ENCODE measurements around the gene KDM4D.
"Not testable (repeated sequence)": the region's sequence is repeated elsewhere in the genome, so short reads cannot be mapped to it uniquely, and the experiment has no call there.

Gene KDM4D

DNA sequence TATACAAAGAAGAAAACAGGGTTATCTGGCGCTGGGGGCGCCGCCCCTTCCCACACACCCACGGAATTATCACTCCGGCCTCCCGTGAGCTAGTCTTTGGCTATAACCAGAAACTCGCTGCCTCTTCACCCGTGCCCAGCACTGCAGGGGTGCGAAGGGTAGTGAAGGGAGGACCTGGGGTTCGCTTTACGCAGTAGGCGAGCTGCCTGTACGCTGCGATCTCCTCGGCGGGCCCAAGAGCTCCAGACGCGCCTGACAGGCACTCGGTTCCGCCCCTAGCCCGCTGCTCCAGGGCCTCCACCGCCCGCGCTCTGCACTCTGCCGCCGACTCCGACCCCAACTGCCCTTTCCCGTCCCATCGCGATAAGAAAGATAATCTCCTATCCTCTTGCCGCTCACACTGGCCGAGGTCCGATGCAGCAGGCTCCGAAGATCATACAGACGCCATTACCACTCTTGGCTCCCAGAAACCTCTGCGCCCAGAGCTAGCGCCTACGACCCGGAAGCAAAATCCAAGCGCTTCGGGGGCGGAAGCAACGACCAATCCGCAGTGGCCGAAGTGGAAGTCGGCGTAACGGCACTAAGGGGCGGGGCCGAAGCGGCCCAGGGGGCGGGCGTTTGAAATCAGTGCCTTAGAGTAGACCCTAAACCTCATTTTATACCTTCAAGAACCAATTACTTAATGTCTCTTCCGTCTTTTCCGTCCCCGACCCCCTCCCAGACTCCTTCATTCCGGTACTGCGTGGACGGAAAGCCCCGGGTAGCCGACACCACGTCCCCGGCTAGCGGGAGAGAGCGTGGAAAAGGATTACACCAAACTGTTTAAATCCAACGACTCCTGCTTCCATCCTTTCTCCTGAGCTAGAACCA, at the start of gene KDM4D, which contains the start of gene CWC15:
Gene KDM4D, plus strand, starts transcription at position 611 of the 870 bp plus-strand sequence. CDS start 23,664 bp downstream, outside the sequence.
Gene CWC15, minus strand, starts transcription at position 458 of the 870 bp plus-strand sequence. CDS start 1,371 bp downstream, outside the sequence.
- peak; percentile 85 for DNase-seq

- no peak for DNase-seq
Measured at GRCh38 chr11:94924171-94924572, 49.3 kb upstream of the KDM4D start.

- no peak for DNase-seq
Measured at GRCh38 chr11:94924612-94925011, 48.9 kb upstream of the KDM4D start.

GRCh38 chr11:94925422-94926270, 47.9 kb upstream of the KDM4D start:
- no peak for DNase-seq

DNA sequence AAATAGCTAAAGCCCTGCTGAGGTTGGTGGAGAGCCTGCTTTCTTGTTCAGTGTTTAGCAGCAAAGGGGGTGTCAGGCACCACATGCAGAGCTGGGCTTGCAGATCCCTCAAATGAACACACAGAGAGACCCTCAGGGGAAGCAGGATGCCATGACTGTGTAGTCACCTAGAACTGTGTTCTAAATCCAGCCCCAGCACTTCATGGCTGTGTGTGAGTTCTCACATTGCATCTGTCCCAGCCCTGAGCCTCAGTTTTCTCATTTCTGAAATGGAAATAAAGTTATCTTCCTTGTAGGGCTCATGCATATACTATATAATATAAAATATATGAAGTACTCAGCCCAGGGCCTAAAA, 47.3 kb upstream of the KDM4D start:
- no peak for DNase-seq

DNA sequence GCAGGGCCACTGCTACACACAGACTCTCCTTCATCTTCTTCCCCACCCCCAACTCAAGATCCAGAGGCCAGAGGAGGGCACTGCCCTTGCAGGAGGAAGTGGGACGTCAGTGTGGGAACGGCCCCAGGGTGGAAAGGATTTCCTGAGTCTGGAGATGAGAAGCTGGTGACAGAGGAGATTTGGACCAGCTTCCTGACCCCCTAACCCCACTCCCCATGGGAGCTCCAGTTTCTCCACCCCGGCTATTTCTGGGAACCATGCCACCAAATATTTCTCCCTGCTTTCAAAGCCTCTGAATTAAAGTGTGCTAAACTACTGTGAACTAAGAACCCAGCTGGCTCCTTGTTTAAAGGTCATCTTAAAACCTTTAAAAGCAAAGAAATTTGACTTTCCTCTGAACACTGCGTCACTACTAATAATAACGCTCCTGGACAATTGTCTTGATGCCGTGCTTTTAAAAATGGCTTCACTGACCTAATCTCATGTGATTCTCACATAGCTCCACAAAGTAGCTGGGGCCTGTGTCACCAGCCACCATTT, 46.7 kb upstream of the KDM4D start:
- peak; percentile 74 for DNase-seq

- DNase-seq, result peak; percentile 37
Measured at GRCh38 chr11:94928117-94928990, 45.2 kb upstream of the KDM4D start.

- not testable (repeated sequence) for DNase-seq
Measured at GRCh38 chr11:94932072-94932471, 41.4 kb upstream of the KDM4D start.

DNA sequence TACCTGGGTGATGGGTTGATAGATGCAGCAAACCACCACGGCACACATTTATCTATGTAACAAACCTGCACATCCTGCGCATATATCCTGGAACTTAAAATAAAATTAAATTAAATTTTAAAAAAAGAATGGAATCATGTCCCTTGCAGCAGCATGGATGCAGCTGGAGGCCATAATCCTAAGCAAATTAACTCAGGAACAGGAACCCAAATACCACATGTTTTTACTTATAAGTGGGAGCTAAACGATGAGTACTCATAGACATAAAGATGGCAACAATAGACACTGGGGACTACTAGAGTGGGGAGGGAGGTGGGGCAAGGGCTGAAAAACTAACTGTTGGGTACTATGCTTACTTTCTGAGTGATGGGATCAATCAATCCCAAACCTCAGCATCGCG, 41.0 kb upstream of the KDM4D start:
- DNase-seq, result no peak

DNA sequence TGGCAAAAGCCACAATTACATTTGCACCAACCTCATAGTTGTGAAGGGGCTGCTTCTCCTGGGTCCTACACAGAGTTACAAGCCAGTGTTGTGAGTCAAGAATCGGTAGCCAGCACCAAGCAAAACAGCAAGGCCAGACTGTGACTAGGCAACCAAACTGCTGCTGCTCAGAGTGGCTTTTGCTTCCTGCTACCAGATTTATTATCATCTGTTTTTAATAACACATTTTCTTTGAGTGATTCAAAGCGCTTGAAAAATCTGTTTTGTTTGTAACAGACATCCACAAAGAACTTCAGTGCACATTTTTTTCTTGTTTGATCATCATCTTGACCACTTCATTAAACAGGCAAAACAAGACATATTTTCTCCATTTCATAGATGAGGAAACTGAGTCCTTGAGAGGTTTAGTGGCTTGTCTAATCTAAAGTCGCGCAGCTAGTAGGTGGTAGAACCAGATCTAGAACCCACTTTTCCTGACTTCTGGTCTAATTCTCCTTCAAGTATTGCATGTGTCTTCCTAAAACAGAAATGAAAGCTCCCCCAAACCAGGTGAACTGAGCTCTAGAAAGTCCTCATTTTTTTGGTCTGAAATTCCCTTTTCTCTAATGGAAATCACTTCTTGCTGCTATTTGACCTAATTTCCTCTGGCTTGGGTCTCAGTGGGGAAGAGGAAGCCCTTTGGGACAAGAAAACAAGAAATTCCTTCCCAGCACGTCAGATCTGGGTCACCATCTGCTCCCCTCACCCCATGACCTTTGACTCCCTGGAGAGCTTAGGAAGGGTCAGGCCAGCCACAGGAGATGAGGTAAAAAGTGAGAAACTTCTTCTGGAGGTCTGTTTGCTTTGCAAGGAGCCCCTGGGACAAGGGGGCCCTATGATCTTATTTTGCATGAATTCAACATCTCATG, 40.0 kb upstream of the KDM4D start:
- DNase-seq, result no peak

GRCh38 chr11:94934362-94934761, 39.1 kb upstream of the KDM4D start:
- no peak for DNase-seq

DNA sequence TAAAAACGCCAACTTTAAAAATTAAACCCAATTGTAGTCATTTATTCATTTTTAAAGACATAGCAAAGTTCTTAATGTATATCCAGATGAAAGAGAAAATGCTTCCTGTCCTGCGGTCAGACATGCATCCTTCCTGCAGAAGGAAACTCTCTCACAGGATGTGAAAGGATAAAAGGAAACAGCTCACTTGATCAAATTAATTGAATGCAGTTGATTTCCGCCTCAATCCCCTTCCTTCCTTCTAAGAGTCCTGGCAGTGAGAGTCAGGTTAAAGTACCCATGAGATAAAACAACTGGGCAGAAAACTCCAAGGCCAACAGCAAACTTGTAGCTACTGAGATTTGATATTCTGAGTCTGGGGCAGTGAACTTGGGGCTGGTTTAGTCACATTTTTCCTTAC, 38.7 kb upstream of the KDM4D start:
- DNase-seq, result no peak

- DNase-seq, result no peak
Measured at GRCh38 chr11:94938095-94939055, 35.1 kb upstream of the KDM4D start.

DNA sequence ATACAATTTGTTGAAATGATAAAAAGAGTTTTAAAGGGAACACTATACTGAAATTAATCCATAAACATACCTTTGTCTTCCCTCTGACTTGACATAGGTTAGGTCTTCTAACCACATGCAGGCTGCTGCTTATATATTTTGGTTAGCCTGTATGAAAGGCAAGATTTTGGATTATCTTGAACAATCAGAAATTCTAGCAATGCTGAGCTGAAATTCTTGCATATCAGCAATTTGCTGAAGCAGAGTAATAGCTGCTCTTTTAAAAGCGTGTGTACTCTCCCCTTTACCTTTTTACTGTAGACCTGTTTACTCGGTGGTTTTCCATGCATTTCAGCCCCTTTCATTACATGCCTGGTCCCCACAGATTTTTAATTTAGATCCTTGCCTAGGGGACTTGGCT, 34.2 kb upstream of the KDM4D start:
- DNase-seq, result no peak

- DNase-seq, result no peak
Measured at GRCh38 chr11:94941131-94941530, 32.4 kb upstream of the KDM4D start.

GRCh38 chr11:94946812-94947211, 26.7 kb upstream of the KDM4D start:
- no peak for DNase-seq

DNA sequence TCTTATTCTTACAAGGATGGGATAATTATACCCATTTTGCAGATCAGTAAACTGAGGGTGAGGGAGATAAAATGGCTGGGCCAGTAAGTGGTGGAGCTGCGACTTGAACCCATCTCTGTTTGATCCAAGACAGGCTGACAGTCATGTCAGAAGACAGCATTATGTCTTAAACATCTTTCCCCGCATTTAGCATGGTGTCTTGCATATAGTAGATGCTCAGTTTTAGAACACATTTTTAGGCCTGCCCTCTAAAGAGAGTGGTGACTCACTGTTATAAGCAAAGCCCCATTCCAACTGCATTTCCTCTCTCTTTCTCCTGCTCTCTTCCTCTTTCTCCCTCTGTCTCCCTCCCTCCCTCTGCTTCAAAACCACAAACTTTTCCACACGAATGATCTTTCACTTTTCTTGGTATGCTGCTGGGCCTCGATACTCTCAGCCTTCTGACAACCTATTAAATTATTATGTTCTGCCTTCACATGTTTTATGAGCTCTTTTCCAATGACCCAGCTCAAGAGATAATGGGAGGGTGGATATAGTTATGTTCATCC, 25.4 kb upstream of the KDM4D start:
- peak; percentile 65 for DNase-seq

- no peak for DNase-seq
Measured at GRCh38 chr11:94954753-94955152, 18.8 kb upstream of the KDM4D start.

- no peak for DNase-seq
Measured at GRCh38 chr11:94956963-94957362, 16.5 kb upstream of the KDM4D start.

Measured in GDM1 (cell line).